ENCODE results near the gene FBXO45. TPM values are rescaled to one million over a fixed set of nuclear protein-coding genes. Genes with fewer than 3 reads are reported as not detected.
"Not testable (repeated sequence)": the region's sequence is repeated elsewhere in the genome, so short reads cannot be mapped to it uniquely, and the experiment has no call there.

The FBXO45 gene
- total RNA-seq, 1 donor from 2014 or later: 0.64 TPM

GRCh38 chr3:196541684-196542445 lies 26.6 kb upstream of the FBXO45 start:
- intact Hi-C loops (cut with DNase I): no loop called here
- H3K36me3 ChIP-seq: no peaks in the 10 kb centered on the region
- H3K4me3 ChIP-seq: no peak overlapping the region
- no peak overlapping the region for H3K27ac ChIP-seq
- no peak for DNase-seq (ENCODE audit: low spot score in 2 of 2)
- H3K4me1 ChIP-seq: no peaks in the 10 kb centered on the region
- no peaks in the 10 kb centered on the region for H3K9me3 ChIP-seq
- TF ChIP-seq, protein P1, sequence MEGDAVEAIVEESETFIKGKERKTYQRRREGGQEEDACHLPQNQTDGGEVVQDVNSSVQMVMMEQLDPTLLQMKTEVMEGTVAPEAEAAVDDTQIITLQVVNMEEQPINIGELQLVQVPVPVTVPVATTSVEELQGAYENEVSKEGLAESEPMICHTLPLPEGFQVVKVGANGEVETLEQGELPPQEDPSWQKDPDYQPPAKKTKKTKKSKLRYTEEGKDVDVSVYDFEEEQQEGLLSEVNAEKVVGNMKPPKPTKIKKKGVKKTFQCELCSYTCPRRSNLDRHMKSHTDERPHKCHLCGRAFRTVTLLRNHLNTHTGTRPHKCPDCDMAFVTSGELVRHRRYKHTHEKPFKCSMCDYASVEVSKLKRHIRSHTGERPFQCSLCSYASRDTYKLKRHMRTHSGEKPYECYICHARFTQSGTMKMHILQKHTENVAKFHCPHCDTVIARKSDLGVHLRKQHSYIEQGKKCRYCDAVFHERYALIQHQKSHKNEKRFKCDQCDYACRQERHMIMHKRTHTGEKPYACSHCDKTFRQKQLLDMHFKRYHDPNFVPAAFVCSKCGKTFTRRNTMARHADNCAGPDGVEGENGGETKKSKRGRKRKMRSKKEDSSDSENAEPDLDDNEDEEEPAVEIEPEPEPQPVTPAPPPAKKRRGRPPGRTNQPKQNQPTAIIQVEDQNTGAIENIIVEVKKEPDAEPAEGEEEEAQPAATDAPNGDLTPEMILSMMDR (IDR thresholded peaks at IDR 0.05): no peak
- no peaks in the 10 kb centered on the region for H3K27me3 ChIP-seq

DNA sequence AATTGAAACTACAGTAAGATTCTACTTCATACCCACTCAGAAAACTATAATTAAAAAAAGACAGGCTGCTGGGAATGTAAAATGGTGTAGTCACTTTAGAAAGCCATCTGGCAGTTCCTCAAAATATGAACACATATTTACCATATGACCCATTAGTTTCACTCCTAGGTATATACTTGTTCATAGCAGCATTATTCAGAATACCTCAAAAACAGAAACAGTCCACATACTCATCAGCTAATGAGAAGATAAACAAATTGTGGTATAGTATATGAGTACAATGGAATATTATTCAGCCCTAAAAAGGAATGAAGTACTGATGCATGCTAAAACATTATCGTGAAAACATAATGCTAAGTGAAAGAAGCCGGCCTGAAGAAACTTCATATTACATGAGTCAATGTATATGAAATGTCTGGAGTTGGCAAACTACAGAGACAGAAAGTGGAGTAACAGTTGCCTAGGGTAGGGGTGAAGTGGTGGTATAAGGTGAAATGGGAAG lies 23.9 kb upstream of the FBXO45 start:
- TF ChIP-seq, protein P1 (IDR thresholded peaks at IDR 0.05): no peak
- Histone ChIP-seq H3K9me3 (no peaks in the 10 kb centered on the region), H3K4me3 (no peak overlapping the region), H3K27ac (no peak overlapping the region), H3K36me3 (no peaks in the 10 kb centered on the region), H3K4me1 (no peaks in the 10 kb centered on the region), H3K27me3 (no peaks in the 10 kb centered on the region)
- DNase-seq (ENCODE audit: low spot score in 2 of 2): no peak
- intact Hi-C loops (cut with DNase I): no loop called here

DNA sequence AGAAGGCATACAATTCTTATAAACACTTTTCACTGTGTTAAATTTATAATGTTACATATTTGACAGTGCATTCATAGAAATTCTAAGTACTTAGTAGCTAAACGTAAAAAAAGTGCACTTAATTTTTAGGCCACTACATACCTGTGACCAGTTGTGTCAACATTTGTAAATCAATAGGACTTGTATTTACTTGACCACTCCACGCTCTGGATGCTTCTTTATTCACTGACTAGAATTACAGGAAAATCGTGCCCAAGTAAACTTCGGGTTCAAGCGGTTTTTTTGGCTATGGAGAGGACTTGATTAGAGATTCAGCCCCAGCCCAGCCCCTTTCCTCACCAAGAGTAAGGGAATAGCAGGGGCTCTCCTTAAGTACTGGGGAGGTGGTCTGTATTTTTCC lies 21.9 kb upstream of the FBXO45 start:
- Histone ChIP-seq H3K9me3 (no peaks in the 10 kb centered on the region), H3K27ac (no peak overlapping the region), H3K27me3 (no peaks in the 10 kb centered on the region), H3K4me1 (no peaks in the 10 kb centered on the region), H3K36me3 (no peaks in the 10 kb centered on the region), H3K4me3 (no peak overlapping the region)
- DNase-seq (ENCODE audit: low spot score in 2 of 2): no peak
- intact Hi-C loops (cut with DNase I): no loop called here
- TF ChIP-seq, protein P1 (IDR thresholded peaks at IDR 0.05): no peak

DNA sequence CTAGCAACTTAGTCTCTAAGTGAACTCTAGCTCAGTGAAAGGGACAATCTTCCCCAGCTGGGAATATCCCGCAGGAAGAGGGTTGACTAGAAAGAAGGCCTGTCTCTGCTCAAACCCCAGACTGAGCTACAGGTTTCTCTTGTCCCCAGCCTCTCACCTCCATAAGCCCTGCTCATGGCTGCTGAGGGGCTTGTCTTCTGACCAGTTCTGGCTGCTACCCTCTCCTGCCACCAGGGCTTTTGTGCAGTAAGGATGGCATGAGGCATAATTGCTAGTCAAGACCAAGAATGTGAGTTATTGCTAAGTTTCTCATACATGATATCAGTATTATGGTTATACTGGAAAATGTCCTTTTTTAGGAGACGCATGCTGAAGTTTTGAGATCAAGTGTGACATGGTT lies 21.4 kb upstream of the FBXO45 start:
- intact Hi-C loops (cut with DNase I): no loop called here
- TF ChIP-seq, protein P1 (IDR thresholded peaks at IDR 0.05): no peak
- Histone ChIP-seq H3K27me3 (no peaks in the 10 kb centered on the region), H3K27ac (no peak overlapping the region), H3K36me3 (no peaks in the 10 kb centered on the region), H3K9me3 (no peaks in the 10 kb centered on the region), H3K4me1 (no peaks in the 10 kb centered on the region), H3K4me3 (no peak overlapping the region)
- no peak for DNase-seq (ENCODE audit: low spot score in 2 of 2)

DNA sequence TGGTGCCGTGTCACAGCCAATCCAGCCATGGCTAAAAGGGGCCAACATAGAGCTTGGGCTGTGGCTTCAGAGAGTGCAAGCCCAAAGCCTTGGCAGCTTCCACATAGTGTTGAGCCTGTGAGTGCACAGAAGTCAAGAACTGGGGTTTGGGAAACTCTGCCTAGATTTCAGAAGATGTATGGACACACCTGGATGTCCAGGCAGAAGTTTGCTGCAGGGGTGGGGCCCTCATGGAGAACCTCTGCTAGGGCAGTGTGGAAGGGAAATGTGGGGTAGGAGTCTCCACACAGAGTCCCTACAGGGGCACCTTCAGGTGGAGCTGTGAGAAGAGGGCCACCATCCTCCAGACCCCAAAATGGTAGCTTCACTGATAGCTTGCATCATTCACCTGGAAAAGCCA lies 19.1 kb upstream of the FBXO45 start:
- H3K27ac ChIP-seq; H3K4me3 ChIP-seq; intact Hi-C loops (cut with DNase I); H3K9me3 ChIP-seq; H3K36me3 ChIP-seq; H3K4me1 ChIP-seq; DNase-seq (ENCODE audit: low spot score in 2 of 2); H3K27me3 ChIP-seq: not testable (repeated sequence)

DNA sequence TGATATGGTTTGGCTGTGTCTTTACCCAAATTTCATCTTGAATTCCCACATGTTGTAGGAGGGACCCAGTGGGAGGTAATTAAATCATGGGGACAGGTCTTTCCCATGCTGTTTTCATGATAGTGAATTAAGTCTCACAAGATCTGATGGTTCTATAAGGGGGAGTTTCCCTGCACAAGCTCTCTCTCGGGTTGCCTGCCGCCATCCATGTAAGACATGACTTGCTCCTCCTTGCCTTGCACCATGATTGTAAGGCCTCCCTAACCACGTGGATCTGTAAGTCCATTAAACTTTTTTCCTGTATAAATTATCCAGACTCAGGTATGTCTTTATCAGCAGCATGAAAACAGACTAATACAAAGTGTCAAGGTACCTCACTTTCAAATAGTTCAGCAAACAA lies 18.3 kb upstream of the FBXO45 start:
- H3K36me3 ChIP-seq; intact Hi-C loops (cut with DNase I); H3K4me1 ChIP-seq; H3K9me3 ChIP-seq; H3K4me3 ChIP-seq; DNase-seq (ENCODE audit: low spot score in 2 of 2); H3K27me3 ChIP-seq; H3K27ac ChIP-seq: not testable (repeated sequence)

All from ascending aorta (tissue), 2 donors.